Activated CD4-positive, CD25-positive, alpha-beta regulatory T cell treated with anti-CD3 and anti-CD28 coated beads, Interleukin-2, amount 50 U/mL, for 16 hours (primary cell): ENCODE data around the gene FBLN1.
"Not testable (repeated sequence)": the region's sequence is repeated elsewhere in the genome, so short reads cannot be mapped to it uniquely, and the experiment has no call there.

Experiments used
- DNase-seq: peaks from one replicate; pipeline ENCODE4 v3.0.0-alpha.2; 2020; ENCODE audit warnings: low read depth, low spot score

Gene FBLN1

GRCh38 chr22:45602824-45603595 is 100.3 kb downstream of the FBLN1 start:
- DNase-seq: no peak

- no peak for DNase-seq
Measured at GRCh38 chr22:45603619-45604018, 100.9 kb downstream of the FBLN1 start.

GRCh38 chr22:45608045-45608444 is 105.4 kb downstream of the FBLN1 start:
- not testable (repeated sequence) for DNase-seq

- no peak for DNase-seq
Measured at GRCh38 chr22:45608763-45609180, 106.1 kb downstream of the FBLN1 start.

GRCh38 chr22:45612451-45612901 is 109.8 kb downstream of the FBLN1 start:
- no peak for DNase-seq

GRCh38 chr22:45612940-45613339 is 110.3 kb downstream of the FBLN1 start:
- no peak for DNase-seq

GRCh38 chr22:45615364-45615763 is 112.7 kb downstream of the FBLN1 start:
- DNase-seq: no peak

- no peak for DNase-seq
Measured at GRCh38 chr22:45616432-45616831, 113.7 kb downstream of the FBLN1 start.

- no peak for DNase-seq
Measured at GRCh38 chr22:45617948-45618347, 115.3 kb downstream of the FBLN1 start.

GRCh38 chr22:45620706-45621105 is 118.0 kb downstream of the FBLN1 start:
- no peak for DNase-seq

- DNase-seq: no peak
Measured at GRCh38 chr22:45621836-45622600, 119.3 kb downstream of the FBLN1 start.

- DNase-seq: not testable (repeated sequence)
Measured at GRCh38 chr22:45623464-45624145, 120.9 kb downstream of the FBLN1 start.

GRCh38 chr22:45626198-45626651 is 123.5 kb downstream of the FBLN1 start:
- no peak for DNase-seq

GRCh38 chr22:45627489-45628233 is 125.0 kb downstream of the FBLN1 start:
- DNase-seq: no peak

- no peak for DNase-seq
Measured at GRCh38 chr22:45628515-45628914, 125.8 kb downstream of the FBLN1 start.

- DNase-seq: no peak
Measured at GRCh38 chr22:45629469-45630089, 126.9 kb downstream of the FBLN1 start.

GRCh38 chr22:45630436-45630835 is 127.8 kb downstream of the FBLN1 start:
- no peak for DNase-seq

- no peak for DNase-seq
Measured at GRCh38 chr22:45631140-45631840, 128.6 kb downstream of the FBLN1 start.

GRCh38 chr22:45631841-45632238 is 129.2 kb downstream of the FBLN1 start:
- no peak for DNase-seq

GRCh38 chr22:45632791-45633515 is 130.3 kb downstream of the FBLN1 start:
- DNase-seq: no peak
